ENCODE measurements around the gene CBX5.

The CBX5 gene

GRCh38 chr12:54303640-54304039 is 23.7 kb upstream of the CBX5 start:
- TF ChIP-seq TAF1 (IDR thresholded peaks at IDR 0.05; ENCODE audit: borderline replicate concordance, insufficient read depth, low read length) = no peak
- TF ChIP-seq, protein P1, sequence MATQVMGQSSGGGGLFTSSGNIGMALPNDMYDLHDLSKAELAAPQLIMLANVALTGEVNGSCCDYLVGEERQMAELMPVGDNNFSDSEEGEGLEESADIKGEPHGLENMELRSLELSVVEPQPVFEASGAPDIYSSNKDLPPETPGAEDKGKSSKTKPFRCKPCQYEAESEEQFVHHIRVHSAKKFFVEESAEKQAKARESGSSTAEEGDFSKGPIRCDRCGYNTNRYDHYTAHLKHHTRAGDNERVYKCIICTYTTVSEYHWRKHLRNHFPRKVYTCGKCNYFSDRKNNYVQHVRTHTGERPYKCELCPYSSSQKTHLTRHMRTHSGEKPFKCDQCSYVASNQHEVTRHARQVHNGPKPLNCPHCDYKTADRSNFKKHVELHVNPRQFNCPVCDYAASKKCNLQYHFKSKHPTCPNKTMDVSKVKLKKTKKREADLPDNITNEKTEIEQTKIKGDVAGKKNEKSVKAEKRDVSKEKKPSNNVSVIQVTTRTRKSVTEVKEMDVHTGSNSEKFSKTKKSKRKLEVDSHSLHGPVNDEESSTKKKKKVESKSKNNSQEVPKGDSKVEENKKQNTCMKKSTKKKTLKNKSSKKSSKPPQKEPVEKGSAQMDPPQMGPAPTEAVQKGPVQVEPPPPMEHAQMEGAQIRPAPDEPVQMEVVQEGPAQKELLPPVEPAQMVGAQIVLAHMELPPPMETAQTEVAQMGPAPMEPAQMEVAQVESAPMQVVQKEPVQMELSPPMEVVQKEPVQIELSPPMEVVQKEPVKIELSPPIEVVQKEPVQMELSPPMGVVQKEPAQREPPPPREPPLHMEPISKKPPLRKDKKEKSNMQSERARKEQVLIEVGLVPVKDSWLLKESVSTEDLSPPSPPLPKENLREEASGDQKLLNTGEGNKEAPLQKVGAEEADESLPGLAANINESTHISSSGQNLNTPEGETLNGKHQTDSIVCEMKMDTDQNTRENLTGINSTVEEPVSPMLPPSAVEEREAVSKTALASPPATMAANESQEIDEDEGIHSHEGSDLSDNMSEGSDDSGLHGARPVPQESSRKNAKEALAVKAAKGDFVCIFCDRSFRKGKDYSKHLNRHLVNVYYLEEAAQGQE (IDR thresholded peaks at IDR 0.05; ENCODE audit: insufficient read depth in 1 of 2, low read depth in 2 of 2, low read length in 2 of 2) = no peak
- no peak for TF ChIP-seq FOXP2 (optimal IDR thresholded peaks at IDR 0.05; ENCODE audit: borderline replicate concordance, extremely low read depth, extremely low read length, insufficient read depth)
- no peak for TF ChIP-seq POLR2AphosphoS5 (IDR thresholded peaks at IDR 0.05; ENCODE audit: low read depth, low read length)
- no peak for TF ChIP-seq SIN3A (IDR thresholded peaks at IDR 0.05; ENCODE audit: borderline replicate concordance, insufficient read depth, low read length)

DNA sequence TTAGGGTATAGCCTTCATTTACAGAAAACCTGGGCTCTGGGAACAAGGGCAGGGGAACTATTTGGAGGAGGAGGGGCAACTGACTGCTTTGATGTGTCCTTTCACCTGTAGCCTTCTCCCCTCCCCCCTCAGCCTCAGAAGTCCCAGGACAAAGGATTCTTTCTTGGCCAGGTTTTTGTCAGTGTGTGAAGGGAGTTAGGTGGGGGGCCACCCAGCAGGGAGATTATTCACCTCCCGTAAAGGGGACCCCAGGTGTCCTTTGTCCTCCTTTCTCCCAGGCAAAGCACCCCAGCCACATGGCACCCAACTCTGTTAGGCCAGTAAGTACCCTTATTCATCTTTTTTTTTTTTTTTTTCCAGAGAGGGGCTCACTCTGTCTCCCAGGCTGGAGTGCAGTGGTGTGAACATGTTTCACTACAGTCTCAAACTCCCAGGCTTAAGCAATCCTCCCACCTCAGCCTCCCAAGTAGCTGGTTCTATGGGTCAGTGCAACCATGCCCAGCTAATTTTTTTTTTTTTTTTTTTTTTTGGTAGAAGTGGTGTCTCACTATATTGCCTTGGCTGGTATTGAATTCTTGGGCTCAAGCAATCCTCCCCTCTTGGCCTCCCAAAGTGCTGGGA is 21.6 kb upstream of the CBX5 start:
- TF ChIP-seq, protein P1 (IDR thresholded peaks at IDR 0.05; ENCODE audit: insufficient read depth in 1 of 2, low read depth in 2 of 2, low read length in 2 of 2) = no peak
- no peak for TF ChIP-seq POLR2AphosphoS5 (IDR thresholded peaks at IDR 0.05; ENCODE audit: low read depth, low read length)
- TF ChIP-seq SIN3A (IDR thresholded peaks at IDR 0.05; ENCODE audit: borderline replicate concordance, insufficient read depth, low read length) = no peak
- no peak for TF ChIP-seq FOXP2 (optimal IDR thresholded peaks at IDR 0.05; ENCODE audit: borderline replicate concordance, extremely low read depth, extremely low read length, insufficient read depth)
- TF ChIP-seq TAF1 (IDR thresholded peaks at IDR 0.05; ENCODE audit: borderline replicate concordance, insufficient read depth, low read length) = no peak

DNA sequence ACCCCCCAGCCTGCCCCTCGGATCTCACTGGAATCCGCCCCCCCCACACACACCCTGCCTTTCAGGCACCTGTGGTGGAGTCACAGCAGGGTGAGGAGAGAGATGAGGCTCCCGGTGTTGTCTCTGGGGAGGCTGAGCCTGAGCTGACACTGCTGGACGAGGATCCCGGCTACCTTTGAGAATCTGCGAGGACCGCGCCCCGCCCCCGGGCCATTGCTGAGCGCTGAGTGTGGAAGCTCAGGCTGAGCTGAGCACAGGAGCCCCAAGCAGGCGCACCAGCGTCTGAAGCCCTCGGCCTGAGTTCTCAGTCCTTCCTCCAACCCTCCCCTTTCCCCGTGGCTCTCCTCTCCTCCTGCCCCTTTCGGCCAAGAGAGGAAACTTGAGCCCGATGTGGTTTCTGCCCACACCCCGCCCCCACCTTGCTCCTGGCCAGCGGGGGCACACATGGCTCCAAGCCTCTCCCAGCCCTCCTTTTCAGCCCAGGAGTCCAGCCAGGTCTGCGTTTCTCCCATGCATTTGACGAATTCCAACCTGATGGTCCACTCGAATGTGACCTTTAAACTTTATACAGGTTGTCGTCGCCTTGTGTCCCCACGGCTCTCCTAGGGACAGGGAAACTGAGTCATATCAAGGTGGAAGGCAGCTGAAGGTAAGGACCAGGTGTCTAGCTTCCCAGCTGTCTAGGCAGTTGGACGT is 21.0 kb upstream of the CBX5 start, which contains the start of gene NFE2:
Gene NFE2 (minus strand): TSS at position 284 of the 696 bp plus-strand sequence. CDS start 5,767 bp downstream, outside the sequence.
- TF ChIP-seq, protein P1 (IDR thresholded peaks at IDR 0.05; ENCODE audit: insufficient read depth in 1 of 2, low read depth in 2 of 2, low read length in 2 of 2) = no peak
- TF ChIP-seq FOXP2 (optimal IDR thresholded peaks at IDR 0.05; ENCODE audit: borderline replicate concordance, extremely low read depth, extremely low read length, insufficient read depth) = no peak
- no peak for TF ChIP-seq TAF1 (IDR thresholded peaks at IDR 0.05; ENCODE audit: borderline replicate concordance, insufficient read depth, low read length)
- no peak for TF ChIP-seq SIN3A (IDR thresholded peaks at IDR 0.05; ENCODE audit: borderline replicate concordance, insufficient read depth, low read length)
- no peak for TF ChIP-seq POLR2AphosphoS5 (IDR thresholded peaks at IDR 0.05; ENCODE audit: low read depth, low read length)

DNA sequence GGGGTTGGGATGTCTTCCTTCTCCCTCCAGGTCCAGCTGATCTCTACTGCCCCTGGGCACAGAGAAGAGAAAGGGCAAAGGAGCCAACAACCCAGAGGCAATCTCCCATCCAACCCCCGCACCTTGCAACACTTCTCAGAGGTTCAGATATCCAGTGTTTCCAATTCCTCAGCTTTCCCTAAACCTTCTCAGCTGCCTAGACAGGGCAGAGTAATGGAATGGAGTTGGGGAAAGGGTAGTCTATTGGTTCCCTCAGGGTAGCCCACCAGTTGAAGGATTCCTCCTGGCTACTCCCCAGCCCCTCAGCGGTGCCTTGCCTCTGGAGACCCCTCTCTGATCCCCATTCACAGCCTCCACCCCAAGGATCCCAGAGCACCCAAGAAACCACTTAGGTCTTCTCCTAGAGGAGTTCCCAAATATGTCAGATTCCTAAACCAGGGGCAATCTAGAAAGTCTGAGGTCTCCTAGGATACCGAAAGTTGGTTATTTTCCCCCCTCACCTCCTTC is 20.4 kb upstream of the CBX5 start:
- TF ChIP-seq SIN3A (IDR thresholded peaks at IDR 0.05; ENCODE audit: borderline replicate concordance, insufficient read depth, low read length) = no peak
- TF ChIP-seq, protein P1 (IDR thresholded peaks at IDR 0.05; ENCODE audit: insufficient read depth in 1 of 2, low read depth in 2 of 2, low read length in 2 of 2) = no peak
- no peak for TF ChIP-seq FOXP2 (optimal IDR thresholded peaks at IDR 0.05; ENCODE audit: borderline replicate concordance, extremely low read depth, extremely low read length, insufficient read depth)
